AG09319 (cell line): ENCODE results near the gene EFCAB11.

Experiments
- DNase-seq: peaks from one replicate; pipeline ENCODE4 v3.0.0-alpha.2; 2010; ENCODE audit warnings: low read depth; ENCODE audit errors: extremely low read depth
- TF ChIP-seq, protein P1 (sequence below): IDR thresholded peaks from 2 replicates; pipeline ENCODE4 v1.5.1; 2011; ENCODE audit warnings: low read depth, mild to moderate bottlenecking, inconsistent platforms, low read length, moderate library complexity

The EFCAB11 gene, protein sequence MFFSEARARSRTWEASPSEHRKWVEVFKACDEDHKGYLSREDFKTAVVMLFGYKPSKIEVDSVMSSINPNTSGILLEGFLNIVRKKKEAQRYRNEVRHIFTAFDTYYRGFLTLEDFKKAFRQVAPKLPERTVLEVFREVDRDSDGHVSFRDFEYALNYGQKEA

DNA sequence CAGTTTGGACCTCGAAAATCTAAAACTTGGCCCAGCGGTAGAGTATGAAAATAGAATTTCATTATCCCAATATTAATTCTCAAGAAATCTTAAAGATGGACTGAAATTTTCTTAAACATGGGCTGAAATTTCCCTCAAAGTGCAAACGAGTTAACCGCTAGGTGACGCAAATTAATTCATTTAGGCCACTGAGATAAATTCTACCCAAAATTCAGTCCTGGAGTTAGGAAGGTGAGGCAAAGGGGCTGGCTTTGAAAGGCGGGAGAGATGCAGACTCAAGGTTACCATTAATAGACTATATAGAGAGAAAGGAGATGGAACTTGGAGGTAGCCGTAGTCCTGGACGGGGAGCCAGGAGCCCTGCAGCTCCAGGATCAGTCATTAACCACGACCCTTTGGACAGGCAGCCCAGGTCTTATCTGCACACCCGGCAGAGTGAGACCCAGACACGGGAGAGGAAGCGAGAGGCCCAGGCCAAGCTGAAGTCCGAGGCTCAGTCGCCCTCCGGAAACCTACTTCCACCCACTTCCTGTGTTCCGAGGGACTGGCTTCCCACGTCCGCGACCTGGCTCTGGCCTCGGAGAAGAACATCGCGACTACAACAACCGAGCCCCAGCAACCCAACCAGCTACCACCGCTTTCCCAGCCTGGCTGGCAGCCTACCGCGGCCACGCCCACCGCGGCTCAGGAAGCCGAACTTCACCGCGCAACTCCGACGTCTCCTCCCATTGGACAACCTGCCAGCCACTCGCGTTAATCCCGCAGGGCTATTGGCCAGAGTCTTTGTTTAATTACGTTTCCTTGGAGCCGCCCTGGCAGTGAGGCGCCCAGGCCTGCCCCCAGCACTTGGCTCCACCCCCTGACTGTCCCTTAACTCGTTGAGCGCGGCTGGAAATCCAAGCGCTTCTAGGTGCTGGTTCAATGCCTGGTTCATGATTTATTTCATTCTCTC lies at the start of gene EFCAB11:
Gene EFCAB11, minus strand, starts transcription at position 661 of the 952 bp plus-strand sequence. Its CDS starts 70 bp downstream, at position 591.
- DNase-seq, result peak; percentile 95
- TF ChIP-seq, protein P1, sequence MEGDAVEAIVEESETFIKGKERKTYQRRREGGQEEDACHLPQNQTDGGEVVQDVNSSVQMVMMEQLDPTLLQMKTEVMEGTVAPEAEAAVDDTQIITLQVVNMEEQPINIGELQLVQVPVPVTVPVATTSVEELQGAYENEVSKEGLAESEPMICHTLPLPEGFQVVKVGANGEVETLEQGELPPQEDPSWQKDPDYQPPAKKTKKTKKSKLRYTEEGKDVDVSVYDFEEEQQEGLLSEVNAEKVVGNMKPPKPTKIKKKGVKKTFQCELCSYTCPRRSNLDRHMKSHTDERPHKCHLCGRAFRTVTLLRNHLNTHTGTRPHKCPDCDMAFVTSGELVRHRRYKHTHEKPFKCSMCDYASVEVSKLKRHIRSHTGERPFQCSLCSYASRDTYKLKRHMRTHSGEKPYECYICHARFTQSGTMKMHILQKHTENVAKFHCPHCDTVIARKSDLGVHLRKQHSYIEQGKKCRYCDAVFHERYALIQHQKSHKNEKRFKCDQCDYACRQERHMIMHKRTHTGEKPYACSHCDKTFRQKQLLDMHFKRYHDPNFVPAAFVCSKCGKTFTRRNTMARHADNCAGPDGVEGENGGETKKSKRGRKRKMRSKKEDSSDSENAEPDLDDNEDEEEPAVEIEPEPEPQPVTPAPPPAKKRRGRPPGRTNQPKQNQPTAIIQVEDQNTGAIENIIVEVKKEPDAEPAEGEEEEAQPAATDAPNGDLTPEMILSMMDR, result no peak

DNA sequence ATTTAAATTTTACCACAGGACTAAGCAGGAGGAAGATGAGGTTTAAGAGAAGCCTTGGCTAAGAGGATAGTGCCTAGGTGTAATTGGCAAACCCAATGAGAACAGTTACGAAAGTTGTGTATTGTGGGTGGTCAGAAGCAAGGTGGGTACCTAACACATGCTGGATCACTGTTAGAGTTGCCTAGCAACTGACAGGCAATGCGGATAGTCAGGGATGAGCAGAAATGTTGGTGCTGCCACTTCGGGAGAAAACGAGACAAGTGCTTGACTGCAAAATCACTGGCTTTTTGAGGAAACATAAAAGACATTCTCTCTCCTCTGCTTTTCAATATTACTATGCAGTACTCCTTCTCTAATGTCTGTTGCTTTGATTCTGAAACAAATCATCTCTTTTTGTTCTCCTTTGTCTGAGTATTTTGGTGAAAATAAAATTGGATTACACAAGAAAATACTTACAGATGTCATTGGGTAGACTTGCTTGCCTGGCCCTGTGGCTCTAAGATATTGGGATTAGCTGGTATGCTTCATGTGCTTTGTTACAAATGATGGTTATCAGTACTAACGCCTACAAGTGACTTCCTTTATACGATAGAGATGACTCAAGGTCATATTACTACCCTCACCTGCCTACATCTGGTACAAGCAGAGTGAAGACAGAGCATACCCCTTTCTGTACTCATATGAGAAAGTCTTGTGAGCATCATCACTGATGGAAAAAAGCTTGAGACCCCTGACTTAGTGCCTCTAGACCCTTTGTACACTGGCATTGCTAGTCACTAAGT lies 49.2 kb upstream of the EFCAB11 start:
- TF ChIP-seq, protein P1, result no peak
- DNase-seq, result no peak

DNA sequence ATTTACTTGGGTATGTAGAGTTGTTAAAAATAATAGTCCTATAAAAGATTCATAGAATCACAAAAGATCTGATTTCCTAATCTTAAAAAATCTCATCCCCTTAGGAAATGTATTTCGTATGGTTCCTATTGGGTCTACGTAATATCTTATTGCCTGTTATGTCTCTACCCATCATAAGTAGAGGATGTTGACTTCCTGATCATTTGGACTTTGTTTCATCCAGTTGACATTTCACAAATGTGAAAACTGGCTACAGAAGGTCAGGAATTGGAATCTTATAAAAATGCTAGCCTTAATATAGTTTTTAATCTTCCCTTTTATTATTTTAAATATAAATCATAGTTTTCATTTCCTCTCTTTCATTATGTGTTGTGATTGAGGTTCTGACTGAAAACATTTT lies 46.4 kb upstream of the EFCAB11 start:
- TF ChIP-seq, protein P1, result no peak
- DNase-seq, result no peak

DNA sequence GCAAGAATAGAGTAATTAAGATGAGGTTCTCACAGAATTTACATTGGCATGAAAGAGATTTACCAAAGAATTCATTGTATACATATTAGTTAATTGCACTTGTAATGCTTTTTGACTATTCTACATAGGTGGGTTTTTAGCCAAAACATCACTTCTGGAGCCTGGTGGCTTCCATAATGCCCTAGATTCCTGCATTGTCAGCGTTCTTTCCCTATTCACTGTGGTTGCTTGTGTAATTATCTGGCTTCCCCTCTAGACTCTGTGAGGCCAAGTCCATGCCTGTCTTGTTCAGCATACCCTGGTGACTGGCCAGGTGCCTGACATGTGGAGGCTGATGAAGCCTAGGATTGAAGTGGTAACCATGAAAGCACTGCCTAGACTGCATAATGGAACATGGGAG lies 42.4 kb upstream of the EFCAB11 start:
- TF ChIP-seq, protein P1, result no peak
- DNase-seq, result no peak

DNA sequence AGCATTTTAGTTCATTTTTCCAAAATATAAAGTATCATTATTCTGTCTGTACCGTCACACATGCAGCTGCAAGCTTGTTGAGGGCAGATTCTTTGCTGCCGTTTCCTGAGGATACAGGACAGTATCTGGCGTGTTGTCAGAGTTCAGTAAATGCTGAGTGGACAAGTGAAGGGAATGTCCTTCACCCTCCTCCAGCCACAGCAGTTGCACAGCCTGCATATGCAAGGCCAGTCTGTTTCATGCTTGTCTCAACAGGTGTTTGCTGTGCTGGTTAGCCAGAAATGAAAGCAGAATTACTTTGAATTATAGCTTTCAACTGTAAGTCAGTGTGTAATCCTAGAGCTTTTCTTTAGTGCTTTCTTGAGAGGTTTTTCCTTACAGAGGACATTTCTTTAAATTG lies 37.7 kb upstream of the EFCAB11 start:
- TF ChIP-seq, protein P1, result no peak
- no peak for DNase-seq

DNA sequence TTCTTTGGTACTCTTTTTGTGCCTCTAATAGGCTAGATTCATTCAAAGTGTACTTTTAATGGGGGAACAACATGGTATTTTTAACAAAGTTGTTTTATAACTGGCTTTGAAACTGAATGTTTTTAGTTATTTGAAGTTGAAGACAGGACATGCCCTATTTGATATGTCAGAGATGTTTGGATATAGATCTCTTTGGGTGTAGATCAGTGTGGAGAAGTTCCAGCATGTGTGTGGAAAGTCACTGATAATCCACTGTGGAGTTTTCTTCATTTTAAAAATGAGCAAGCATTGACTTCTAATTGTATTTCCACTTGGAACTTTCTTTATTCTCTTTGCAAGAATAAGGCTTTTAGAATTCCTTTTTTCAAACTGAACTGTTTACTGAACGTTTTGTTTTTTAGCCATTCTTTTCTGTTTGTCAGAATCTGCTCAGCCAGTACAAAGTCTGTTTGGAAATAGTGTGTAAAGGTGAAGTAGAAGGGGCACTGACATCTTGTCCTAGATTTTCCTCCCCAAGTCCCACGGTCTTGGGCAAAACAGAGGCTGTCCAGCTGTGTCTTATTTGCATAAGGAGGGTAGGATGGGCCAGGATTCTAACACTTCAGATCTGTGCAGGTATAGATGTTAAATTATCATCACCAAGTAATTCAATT lies 36.2 kb upstream of the EFCAB11 start:
- TF ChIP-seq, protein P1, result no peak
- DNase-seq, result no peak
